ENCODE measurements around the gene DYNC1I1.

The DYNC1I1 gene

DNA sequence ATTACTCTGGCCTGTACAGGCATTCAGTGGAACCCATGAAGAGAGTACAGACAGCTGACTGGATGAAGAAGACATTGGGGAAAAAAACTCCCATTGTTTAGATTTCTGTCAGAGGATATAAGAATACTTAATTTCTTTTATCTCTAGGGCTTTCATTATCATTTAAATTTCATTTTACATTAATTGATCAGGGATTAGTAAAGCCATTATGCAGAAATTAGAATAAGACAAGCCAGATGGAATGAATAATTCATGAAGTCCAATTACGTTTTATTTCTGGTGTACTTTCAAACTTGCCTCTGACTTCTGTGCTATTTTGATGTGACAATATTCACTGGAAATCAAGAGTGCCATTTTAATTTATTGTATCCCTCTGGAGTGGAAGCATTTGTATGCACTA, 302.5 kb downstream of the DYNC1I1 start:
- no peak for DNase-seq

GRCh38 chr7:96075510-96076349, 303.4 kb downstream of the DYNC1I1 start:
- peak in 50 of 56 donors; percentile 11 to 78 (median 50) for DNase-seq

GRCh38 chr7:96076350-96076707, 304.0 kb downstream of the DYNC1I1 start:
- no peak for DNase-seq

- no peak for DNase-seq
Measured at GRCh38 chr7:96080027-96080426, 307.7 kb downstream of the DYNC1I1 start.

DNA sequence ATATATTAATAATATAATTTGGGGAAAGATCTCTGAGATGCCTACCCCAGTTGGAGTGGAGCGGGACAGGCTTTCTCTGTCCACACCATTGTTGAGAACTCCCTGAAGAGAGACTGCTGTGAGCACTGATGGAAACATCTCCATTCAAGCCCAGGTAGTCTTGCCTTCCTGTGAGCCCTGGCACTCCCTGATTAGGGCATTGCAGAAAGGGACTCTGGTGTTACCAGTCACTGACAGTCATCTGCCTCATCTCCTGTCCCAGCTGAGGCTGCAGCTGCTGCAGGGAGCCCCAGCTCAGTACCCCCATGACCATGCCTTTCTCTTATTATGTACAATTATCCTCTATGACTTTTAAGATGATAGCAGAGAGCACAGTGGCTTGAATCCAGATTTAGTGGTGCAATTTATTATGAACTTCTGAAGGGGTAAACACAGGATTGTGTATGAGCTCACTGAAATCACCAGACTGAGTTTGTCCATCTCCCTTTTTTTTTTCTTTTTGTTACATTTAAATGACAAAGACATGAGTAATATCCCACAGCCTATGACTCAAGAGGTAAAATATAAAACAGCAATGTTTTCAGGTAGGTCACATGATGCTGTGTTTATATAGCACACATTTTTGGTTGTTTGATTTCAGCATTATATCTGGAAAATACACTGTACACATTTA, 312.7 kb downstream of the DYNC1I1 start:
- DNase-seq = no peak

DNA sequence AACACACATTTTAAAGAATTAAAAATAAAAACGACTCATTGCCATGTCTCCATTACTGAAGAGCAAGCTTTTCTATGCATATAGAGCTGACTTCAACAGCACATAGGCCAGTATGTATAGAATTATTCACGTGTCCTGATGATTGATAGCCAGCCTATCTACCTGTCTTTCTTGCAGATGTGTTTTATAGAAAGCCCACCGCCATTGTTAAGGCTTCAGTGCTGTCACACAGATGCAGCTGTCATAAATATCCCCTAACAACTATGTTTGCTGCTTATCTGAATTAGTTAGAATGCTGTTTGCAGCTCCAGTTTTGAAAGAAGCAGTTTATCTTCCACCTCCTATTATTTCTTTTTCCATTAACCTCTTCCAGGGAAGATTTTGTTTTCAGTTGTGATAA, 313.6 kb downstream of the DYNC1I1 start:
- DNase-seq = no peak

DNA sequence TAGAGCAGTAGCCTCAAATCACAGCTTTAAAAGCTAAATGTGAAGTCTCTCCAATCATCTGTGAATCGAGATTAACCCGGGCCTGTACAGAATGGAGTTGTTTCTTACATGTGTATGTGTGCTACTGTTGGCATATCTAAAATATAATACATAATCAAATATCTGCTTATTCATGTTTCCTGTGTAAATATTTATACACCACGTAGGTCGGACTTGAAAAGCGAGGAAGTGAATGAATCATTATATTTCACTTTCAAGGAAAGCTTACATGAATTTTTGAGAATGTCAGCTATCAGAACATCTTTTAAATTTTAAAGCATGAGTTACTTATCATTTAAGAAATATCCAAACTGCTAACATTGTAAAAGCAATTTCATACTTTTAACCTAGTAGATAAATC, 316.2 kb downstream of the DYNC1I1 start:
- no peak for DNase-seq

DNA sequence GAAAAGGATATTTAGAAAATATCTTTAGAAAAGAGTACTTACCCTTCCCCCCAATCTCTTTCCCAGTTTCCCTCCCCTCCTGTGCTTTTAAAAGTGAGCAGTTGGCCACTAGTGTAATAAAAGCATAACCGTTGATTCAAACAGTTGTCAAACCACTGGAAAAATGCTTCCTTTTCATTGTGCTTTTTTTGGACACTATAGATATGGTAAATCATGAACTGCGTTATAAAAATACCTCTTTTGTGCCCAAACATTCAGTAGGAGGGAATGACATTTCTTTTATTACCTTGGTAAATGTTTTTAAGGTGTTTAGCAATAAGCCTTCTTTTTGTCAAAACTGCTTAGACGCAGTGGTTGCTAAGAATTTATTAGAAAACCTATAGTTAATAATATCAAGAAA, 317.2 kb downstream of the DYNC1I1 start:
- no peak for DNase-seq

- no peak for DNase-seq
Measured at GRCh38 chr7:96090756-96091155, 318.4 kb downstream of the DYNC1I1 start.

- no peak for DNase-seq
Measured at GRCh38 chr7:96093435-96093834, 321.1 kb downstream of the DYNC1I1 start.

GRCh38 chr7:96097835-96098234, 325.5 kb downstream of the DYNC1I1 start:
- no peak for DNase-seq

GRCh38 chr7:96100737-96101136, 328.4 kb downstream of the DYNC1I1 start:
- no peak for DNase-seq

- DNase-seq = no peak
Measured at GRCh38 chr7:96102096-96102811, 329.9 kb downstream of the DYNC1I1 start.

DNA sequence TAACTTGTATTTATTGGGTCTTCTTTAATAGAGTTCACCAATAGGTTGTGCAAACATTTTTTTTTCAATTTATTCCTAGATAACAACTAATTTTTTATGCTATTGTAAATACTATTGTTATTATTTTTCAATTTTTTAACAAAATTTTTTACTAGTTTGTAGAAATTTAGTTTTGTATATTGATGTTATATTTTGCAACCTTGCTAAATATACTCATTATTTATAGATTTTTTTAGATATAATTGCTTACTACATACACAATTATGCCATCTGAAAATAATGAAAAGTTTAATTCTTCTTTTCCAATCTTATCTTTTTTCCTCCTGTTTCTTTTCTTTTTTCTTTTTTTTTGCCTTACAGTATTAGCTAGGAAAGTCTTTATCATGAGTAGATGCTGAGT, 332.6 kb downstream of the DYNC1I1 start:
- DNase-seq = no peak

DNA sequence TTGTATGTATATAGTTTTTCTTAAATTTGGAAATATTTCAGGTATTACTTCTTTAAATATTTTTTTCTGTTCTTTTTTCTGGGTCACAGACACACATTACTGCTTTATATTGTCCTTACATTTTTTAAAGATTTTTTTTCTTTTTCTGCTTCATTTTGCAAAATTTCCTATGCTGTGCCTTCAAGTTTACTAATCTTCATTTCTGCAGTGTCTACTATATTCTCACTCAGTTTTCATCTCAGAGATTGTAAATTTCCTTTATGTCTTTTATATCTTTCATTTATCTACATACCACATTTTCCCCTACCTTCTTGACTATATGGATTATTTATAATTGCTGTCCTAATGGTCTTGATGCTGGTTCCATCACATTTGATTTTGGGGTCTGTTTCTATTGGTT, 339.1 kb downstream of the DYNC1I1 start:
- no peak for DNase-seq

DNA sequence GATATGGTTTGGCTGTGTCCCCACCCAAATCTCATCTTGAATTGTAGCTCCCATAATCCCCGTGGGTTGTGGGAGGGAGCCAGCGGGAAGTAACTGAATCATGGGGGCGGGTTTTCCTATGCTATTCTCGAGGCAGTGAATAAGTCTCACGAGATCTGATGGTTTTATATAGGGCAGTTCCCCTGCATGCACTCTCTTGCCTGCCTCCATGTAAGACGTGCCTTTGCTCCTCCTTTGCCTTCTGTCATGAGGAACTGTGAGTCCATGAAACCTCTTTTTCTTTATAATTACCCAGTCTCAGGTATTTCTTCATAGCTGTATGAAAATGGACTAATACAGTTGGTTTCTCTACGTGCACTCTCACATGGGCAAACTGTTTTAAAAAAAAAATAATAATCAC, 341.8 kb downstream of the DYNC1I1 start:
- DNase-seq = no peak

- no peak for DNase-seq
Measured at GRCh38 chr7:96116173-96116572, 343.8 kb downstream of the DYNC1I1 start.

GRCh38 chr7:96118449-96119001, 346.2 kb downstream of the DYNC1I1 start:
- DNase-seq = no peak

DNA sequence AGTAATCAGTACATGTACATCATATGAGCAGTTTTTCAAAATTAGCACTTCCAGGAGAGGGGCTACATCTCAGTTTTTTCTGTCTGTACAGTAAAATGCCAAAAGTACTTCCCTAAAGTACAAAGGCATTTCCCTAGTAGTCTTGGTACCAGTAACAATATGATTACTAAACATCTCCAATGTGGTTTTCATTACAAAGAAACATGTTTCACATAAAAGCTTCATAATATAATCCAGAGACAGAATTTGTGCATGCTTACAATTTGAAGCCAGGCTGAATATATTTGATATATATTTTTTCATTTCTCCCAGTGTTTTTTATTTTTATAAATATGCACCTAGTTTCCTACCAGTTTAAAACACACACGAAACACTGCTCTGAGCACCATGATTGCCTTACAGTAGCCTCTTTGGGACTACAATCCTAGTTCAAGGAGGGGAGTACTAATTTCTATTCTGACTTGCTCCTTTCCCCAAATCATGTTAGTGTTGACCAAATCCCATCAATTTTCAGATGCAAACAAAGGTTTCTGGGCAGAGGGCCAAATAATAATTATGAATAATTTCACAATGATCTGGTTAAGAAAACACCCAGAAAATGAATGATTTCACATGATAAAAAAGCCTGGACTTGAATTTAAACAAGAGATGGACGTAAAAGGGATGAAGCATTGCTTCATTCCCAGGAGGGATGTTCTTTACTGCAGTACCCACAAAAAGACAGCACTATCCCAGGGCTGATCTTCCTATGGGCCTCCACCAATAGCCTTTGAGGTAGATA, 348.3 kb downstream of the DYNC1I1 start:
- no peak for DNase-seq

DNA sequence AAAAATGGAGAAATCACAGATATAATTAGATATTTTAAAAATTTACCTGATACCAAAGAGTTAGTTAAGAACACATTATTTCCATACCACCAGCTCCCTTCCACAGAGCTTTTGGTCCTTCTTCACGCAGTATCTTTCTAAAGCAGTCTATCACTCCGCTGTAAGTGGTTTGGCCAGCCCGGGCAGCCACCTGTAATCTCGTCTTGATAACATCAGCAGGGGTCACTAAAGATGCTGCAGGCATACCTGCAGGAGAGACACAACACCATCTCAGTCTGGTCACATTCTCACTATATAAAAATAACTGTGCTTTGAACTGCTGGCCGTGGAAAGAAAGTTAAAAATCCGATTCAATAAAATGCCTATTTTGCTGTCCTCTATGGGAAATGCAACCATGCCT, 349.4 kb downstream of the DYNC1I1 start:
- DNase-seq = no peak

- DNase-seq = no peak
Measured at GRCh38 chr7:96122746-96123145, 350.4 kb downstream of the DYNC1I1 start.

All from nucleus accumbens (tissue), 56 donors.